Kidney glomerular epithelial cell (primary cell): ENCODE data around the gene MTMR11.
"Not testable (repeated sequence)": the region's sequence is repeated elsewhere in the genome, so short reads cannot be mapped to it uniquely, and the experiment has no call there.

Experiments
- DNase-seq: peaks from one replicate; lab custom pipeline; 2025; lab: John Stamatoyannopoulos, UW

The MTMR11 gene

GRCh38 chr1:149899460-149900284 is 37.0 kb downstream of the MTMR11 start, which contains the start of gene BOLA1:
BOLA1 (plus strand) TSS chr1:149899568; CDS start chr1:149900060, 492 bp downstream.
- DNase-seq = peak; percentile 83

GRCh38 chr1:149896575-149896974 is 40.1 kb downstream of the MTMR11 start:
- DNase-seq = no peak

DNA sequence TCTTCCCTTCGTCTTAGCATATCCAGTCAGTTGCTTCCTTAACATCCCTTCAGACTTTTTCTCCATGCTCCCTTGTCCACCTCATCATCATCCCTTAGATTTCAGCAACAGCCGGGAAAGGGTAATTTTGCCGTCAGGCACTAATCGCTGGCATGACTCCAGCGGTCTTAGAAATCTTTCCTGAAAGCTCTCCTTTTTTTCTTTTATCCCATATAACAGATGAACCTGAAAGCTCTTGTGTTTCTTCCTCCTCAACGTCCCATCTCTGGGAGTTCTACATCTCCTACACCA is 47.7 kb downstream of the MTMR11 start:
- no peak for DNase-seq

GRCh38 chr1:149888247-149888998 is 48.3 kb downstream of the MTMR11 start:
- DNase-seq = peak; percentile 78

DNA sequence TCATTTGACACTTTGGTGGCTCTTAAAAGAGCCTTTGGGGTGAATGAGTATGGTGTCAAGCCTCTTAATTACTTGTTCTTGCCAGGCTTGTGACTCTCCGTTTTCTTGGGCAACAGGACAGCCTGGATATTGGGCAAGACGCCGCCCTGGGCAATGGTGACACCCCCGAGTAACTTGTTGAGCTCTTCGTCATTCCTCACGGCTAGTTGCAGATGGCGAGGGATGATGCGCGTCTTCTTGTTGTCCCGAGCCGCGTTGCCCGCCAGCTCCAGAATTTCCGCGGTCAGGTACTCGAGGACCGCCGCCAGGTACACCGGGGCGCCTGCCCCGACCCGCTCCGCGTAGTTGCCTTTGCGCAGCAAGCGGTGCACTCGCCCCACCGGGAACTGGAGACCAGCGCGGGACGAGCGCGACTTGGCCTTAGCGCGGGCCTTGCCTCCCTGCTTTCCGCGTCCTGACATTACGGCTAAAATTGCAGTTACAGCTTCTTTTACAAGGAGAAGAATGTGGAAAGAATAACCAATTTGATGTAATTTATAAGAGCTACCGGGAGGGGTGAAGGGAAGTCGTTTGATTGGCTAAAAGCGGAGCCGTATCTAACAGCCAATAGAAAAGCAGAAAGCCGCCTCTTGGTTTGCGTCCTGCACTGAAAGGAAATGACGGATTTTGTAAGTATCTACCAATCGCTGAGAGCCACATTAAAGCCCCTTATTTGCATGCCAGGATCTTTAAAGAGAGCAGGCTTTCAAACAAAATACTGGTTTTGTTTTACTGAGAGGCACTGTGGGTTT is 49.0 kb downstream of the MTMR11 start:
- DNase-seq = peak; percentile 96

DNA sequence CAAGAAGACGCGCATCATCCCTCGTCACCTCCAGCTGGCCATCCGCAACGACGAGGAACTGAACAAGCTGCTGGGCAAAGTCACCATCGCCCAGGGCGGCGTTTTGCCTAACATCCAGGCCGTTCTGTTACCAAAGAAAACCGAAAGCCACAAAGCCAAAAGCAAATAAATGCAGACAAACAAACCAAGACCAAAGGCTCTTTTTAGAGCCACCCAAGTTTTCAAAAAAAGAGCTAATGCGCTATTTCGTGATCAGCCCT is 49.6 kb downstream of the MTMR11 start:
- DNase-seq = not testable (repeated sequence)

DNA sequence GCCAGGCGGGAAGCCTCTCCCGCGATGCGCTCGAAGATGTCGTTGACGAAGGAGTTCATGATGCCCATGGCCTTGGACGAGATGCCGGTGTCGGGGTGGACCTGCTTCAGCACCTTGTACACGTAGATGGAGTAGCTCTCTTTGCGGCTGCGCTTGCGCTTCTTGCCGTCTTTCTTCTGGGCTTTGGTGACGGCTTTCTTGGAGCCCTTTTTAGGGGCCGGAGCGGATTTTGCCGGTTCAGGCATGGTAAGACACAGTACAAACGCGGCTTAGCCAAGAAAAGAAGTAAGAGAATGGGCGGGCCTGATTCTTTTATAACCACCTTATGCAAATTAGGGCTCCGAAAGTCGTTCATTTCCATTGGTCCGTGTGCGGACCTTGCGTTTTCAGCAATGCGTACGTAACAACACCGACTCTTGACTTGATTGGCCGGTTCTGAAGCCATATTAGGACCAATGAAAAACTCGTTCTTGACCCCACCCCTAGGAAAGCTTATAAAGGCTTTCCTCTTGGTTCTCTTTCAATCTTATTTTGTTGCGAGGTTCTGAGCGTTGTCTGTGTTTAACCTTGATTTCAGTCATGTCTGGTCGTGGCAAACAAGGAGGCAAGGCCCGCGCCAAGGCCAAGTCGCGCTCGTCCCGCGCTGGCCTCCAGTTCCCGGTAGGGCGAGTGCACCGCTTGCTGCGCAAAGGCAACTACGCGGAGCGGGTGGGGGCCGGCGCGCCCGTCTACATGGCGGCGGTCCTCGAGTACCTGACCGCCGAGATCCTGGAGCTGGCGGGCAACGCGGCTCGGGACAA is 50.1 kb downstream of the MTMR11 start:
- DNase-seq = peak; percentile 98

- not testable (repeated sequence) for DNase-seq
These were observed 50.6 kb downstream of the MTMR11 start for GRCh38 chr1:149886121-149886395.

- peak; percentile 79 for DNase-seq
These were observed 51.1 kb downstream of the MTMR11 start for GRCh38 chr1:149885339-149886120.

DNA sequence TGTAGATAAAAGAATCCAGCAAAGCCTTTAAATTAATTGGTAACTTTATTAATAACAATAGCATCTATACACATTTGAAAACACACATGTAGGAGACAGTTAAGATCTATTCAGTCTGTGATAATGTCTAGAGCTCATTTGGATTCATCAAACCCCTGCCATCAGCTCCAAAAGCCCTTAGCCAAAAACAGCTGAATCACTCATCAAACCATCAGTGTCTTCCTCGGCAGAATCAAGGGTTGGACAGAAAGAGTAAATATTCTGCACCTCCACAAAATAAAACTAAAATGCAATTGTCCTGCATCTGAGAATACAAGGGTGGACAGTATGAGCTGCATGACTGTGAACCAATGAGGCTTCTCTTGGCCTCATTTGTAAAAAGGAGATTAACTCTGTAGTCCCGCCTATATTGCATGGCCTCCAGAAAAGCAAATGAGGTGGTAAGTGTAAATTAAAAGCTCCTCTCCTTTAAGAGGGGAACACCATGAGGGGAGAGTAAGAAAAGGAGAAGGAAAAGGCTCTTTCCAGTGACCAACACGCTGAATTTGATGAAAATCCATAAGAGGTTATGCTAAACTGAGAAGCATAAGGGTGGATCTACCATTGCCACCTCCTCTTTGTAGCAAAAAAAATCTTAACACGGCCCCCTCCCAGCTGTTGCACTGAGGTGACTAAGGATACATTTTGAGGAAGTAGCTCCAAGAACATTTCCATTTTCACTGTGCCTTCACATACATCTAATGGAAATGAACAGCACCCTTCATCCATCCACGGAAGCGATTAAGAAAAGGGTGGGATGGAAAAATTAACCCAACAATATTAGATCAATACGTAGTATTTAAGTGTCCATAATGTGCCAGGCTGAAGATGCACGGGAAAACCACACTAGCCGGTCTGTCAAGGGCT is 52.0 kb downstream of the MTMR11 start:
- DNase-seq = no peak

DNA sequence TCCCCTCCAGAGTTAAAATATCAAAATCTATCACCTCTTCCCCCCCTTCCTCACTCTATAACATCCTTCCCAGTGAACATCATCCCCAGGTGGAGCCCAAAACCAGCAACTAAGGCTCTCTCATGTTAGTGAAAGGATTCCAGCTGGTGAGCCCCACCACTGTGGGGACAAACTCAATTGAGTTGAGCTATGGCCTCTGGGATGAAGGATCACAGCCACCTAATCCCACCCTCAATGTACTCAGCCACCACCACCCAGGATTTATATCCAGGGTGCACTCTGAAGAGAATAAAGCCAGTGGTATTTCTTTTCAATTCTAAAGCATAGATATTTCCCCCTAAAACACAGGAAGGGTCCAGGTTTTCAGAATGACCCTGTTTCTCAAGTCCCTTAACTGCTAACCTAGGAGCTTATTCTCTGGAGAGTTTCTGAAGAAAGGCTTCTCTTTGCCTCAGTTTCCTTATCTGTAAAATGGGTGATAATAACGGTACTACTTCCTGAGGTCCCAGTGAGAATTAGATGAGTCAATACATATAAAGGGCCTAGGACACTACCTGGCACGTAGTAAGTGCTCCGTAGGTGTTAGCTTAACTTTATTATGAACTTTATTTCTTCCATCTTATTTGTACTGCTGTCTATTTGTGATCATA is 53.0 kb downstream of the MTMR11 start:
- DNase-seq = no peak

DNA sequence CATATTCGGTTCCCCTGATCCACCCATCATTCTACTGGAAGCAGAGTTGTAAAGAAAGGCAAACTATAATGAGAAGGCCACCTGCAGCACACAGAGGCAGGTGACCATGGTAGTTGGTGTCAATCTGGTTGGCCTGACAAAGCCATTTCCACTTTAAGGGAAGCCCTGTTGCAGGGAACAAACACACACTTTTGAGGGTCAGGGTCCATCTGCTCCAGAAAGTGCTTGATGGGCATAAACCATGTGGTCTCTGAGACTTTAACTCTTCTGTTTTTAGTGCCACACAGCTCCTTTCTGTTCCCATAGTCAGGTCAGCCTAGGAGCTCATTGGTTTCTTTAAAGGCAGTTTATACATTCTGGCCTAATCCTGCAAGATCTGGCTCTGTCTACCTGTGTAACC is 54.8 kb downstream of the MTMR11 start:
- no peak for DNase-seq

DNA sequence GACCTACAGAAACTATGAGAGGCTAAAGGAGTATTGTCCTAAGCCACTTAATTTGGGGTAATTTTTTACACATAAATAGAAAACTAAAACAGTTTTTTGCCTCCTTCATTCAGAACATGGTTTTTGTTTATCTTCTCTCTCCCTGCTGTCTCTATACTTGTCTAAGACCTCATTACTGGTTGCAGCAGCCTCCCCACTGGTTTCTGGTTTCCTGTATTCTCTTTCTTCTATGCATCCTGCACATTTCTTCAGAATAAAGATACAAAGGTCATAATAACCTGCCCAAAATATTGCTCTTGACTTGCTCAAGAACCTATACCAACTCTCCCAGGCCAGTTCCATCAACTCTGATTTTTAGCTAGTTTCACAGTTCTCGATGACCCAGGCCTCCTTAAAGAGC is 57.1 kb downstream of the MTMR11 start:
- DNase-seq = no peak
